Urinary bladder (tissue), 4 donors: ENCODE data around the gene DPY30. TPM values are rescaled to one million over a fixed set of nuclear protein-coding genes. Genes with fewer than 3 reads are reported as not detected.
A peak's percentile ranks its signal among the peaks of the same experiment; 100 is the strongest.
"Not testable (repeated sequence)": the region's sequence is repeated elsewhere in the genome, so short reads cannot be mapped to it uniquely, and the experiment has no call there.

Experiments used
- DNase-seq: peaks from one replicate; pipeline ENCODE4 v3.0.0-alpha.2; 2015; ENCODE audit errors: extremely low spot score
- H3K27ac ChIP-seq: one replicate; pipeline ENCODE4 v1.5.1; 2013; ENCODE audit warnings: low read depth, mild to moderate bottlenecking, moderate library complexity
- H3K36me3 ChIP-seq: one replicate; pipeline ENCODE4 v1.6.1; 2013; ENCODE audit warnings: mild to moderate bottlenecking, moderate library complexity; ENCODE audit not compliant: insufficient read depth
- H3K4me1 ChIP-seq: one replicate; pipeline ENCODE4 v1.6.1; 2013; ENCODE audit warnings: mild to moderate bottlenecking, moderate library complexity; ENCODE audit not compliant: insufficient read depth
- H3K4me3 ChIP-seq: one replicate; pipeline ENCODE4 v1.5.1; 2013; ENCODE audit warnings: low read depth, low read length
- WGBS: extraction: QIAGEN DNeasy Blood & Tissue Kit; methylation state at CpG from one replicate; pipeline ENCODE4 v1.1.7; 2013; 5-methylcytosine and 5-hydroxymethylcytosine counted together
- polyA plus RNA-seq: library from polyadenylated mRNA; stranded (reverse); fragments of 200-250 nt; gene quantifications from one replicate; pipeline ENCODE4 v1.2.3, GENCODE V29; 2013
- total RNA-seq: library from RNA; depleted of rRNA; stranded (reverse); fragments of >200 nt; gene quantifications from one replicate; pipeline ENCODE4 v1.2.3, GENCODE V29; 2014
- donor health status: healthy with polysubstance abuse.
- donor health status: healthy.

Gene DPY30
- total RNA-seq (59.8 TPM), polyA plus RNA-seq (77.1 TPM)

- under 1% methylated on average over 43 of the region's 43 CpGs for WGBS
- no peaks in the 10 kb centered on the region for H3K4me1 ChIP-seq
- H3K36me3 ChIP-seq: peaks cover 2% of the 10 kb centered on the region
- peak; percentile 84 for DNase-seq
- H3K27ac ChIP-seq: peak within 1 kb of the TSS; percentile 58
- H3K4me3 ChIP-seq: peak within 1 kb of the TSS; percentile 92
These were observed at the start of gene DPY30 for GRCh38 chr2:32039447-32040219. Gene DPY30 (minus strand): TSS chr2:32039805. CDS start chr2:32039456, 349 bp downstream.

DNA sequence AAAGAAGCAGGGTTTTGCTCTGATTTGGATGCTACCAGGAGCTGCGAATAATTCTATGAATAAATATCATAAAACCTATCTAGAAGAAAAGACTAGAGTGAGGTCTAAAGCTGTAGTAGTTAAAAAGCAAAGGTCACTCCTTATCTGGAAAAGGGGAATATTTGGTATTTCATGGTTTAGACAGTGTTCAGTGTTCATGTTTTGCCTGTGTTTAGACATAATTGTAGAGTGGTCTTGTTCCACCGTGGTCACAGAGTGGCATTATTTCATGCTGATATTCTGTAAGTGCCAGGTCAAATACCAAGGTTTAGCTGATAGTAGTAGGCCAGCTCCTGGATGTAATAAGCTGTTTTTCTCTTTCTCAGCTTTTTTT lies 34.5 kb upstream of the DPY30 start:
- Histone ChIP-seq H3K36me3 (peaks cover 2% of the 10 kb centered on the region), H3K4me1 (no peaks in the 10 kb centered on the region), H3K27ac (no peak overlapping the region), H3K4me3 (no peak overlapping the region)
- 73% methylated on average over 2 of the region's 2 CpGs for WGBS
- no peak for DNase-seq

GRCh38 chr2:32067549-32067948 lies 27.9 kb upstream of the DPY30 start:
- H3K4me1 ChIP-seq: no peaks in the 10 kb centered on the region
- no peak overlapping the region for H3K27ac ChIP-seq
- no peak for DNase-seq
- no peak overlapping the region for H3K4me3 ChIP-seq
- H3K36me3 ChIP-seq: peaks cover 2% of the 10 kb centered on the region
- WGBS: over 99% methylated on average over 2 of the region's 2 CpGs

GRCh38 chr2:32064713-32065112 lies 25.1 kb upstream of the DPY30 start:
- Histone ChIP-seq H3K36me3 (no peaks in the 10 kb centered on the region), H3K4me1 (no peaks in the 10 kb centered on the region), H3K4me3 (peak overlapping the region; percentile 89), H3K27ac (no peak overlapping the region)
- no peak for DNase-seq
- 80% methylated on average over 8 of the region's 8 CpGs for WGBS

DNA sequence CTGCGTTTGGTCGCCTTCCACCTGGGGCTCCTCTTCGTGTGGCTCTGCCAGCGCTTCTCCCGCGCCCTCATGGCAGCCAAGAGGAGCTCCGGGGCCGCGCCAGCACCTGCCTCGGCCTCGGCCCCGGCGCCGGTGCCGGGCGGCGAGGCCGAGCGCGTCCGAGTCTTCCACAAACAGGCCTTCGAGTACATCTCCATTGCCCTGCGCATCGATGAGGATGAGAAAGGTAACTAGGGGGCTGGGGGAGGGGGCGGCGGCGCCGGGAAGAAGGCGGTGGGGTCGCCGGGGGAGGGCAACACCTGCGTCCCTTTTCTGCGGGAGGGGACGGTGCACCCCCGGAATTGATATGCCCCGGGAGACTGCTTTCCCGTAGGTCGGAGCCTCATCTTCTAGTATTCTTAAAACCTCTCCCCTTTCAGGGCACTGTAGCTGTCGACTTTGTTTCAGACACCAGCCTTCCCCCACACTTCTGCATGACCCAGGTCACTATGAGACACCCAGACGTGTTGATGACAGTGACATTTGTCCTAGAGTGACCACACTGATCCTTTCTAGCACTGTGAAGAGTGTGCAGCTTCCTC lies 24.5 kb upstream of the DPY30 start:
- Histone ChIP-seq H3K4me1 (no peaks in the 10 kb centered on the region), H3K27ac (peak overlapping the region; percentile 58), H3K4me3 (peak overlapping the region; percentile 89), H3K36me3 (no peaks in the 10 kb centered on the region)
- WGBS: under 1% methylated on average over 40 of the region's 40 CpGs
- DNase-seq: peak; percentile 1

DNA sequence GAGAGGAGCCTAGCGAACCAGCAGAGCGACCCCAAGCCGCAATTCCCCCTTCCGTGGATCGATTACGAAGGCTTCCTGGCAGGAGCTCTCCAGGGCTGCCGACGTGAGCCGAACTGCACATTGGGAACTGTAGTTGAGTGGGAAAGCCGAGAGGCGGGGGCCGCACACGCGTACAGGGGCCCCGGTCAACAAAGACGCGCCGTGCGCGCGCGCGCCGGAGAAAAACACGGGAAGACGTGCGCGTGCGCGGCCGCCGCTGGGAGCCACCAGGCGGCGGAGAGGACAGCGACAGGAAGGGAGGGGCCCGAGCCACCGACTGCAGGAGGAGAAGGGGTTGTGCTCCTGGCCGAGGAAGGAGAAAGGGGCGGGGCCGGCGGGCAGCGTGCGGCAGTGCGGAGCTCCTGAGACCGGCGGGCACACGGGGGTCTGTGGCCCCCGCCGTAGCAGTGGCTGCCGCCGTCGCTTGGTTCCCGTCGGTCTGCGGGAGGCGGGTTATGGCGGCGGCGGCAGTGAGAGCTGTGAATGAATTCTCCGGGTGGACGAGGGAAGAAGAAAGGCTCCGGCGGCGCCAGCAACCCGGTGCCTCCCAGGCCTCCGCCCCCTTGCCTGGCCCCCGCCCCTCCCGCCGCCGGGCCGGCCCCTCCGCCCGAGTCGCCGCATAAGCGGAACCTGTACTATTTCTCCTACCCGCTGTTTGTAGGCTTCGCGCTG lies 23.9 kb upstream of the DPY30 start, which contains the start of gene SPAST:
Gene SPAST, plus strand, starts transcription at position 247 of the 711 bp plus-strand sequence. Its CDS starts 276 bp downstream, at position 523.
- peak within 1 kb of the TSS; percentile 89 for H3K4me3 ChIP-seq
- H3K4me1 ChIP-seq: no peaks in the 10 kb centered on the region
- no peaks in the 10 kb centered on the region for H3K36me3 ChIP-seq
- peak; percentile 92 for DNase-seq
- under 1% methylated on average over 79 of the region's 79 CpGs for WGBS
- peak within 1 kb of the TSS; percentile 86 for H3K27ac ChIP-seq

- no peaks in the 10 kb centered on the region for H3K4me1 ChIP-seq
- DNase-seq: no peak
- H3K27ac ChIP-seq: no peak overlapping the region
- peak overlapping the region; percentile 89 for H3K4me3 ChIP-seq
- no peaks in the 10 kb centered on the region for H3K36me3 ChIP-seq
- 47% methylated on average over 13 of the region's 13 CpGs for WGBS
These were observed 22.6 kb upstream of the DPY30 start for GRCh38 chr2:32061973-32062861.

DNA sequence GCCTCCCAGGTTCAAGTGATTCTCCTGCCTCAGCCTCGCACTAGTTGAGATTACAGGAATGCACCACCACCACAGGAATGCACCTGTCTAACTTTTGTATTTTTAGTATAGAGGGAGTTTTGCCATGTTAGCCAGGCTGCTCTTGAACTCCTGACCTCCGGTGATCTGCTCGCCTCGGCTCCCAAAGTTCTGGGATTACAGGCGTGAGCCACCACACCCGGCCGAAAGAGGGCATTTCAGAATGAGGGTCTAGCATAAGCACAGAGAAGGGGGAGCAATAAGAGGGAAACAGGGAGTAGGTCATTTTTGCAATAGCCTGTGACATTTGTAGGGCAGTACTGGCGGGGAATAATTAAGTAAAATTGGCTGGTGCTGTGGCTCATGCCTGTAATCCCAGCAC lies 21.8 kb upstream of the DPY30 start:
- DNase-seq: no peak
- 94% methylated on average over 8 of the region's 8 CpGs for WGBS
- Histone ChIP-seq H3K27ac (no peak overlapping the region), H3K4me1 (no peaks in the 10 kb centered on the region), H3K4me3 (no peak overlapping the region), H3K36me3 (no peaks in the 10 kb centered on the region)

DNA sequence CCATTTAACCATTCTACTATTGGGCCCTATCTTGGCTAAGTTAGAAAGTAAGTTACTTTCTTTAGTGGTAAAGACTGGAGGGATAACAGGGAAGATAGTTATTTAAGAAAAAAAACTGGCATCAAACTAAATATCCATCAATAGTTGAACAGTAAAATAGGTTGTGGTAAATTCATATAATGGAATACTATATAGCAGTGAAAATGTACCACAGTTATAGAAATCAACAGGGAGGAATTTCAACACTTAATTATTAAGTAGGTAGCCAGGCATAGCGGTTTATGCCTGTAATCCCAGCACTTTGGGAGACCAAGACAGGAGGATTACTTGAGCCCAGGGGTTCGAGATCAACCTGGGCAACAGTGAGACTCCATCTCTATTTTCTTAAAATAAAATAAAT lies 20.7 kb upstream of the DPY30 start:
- DNase-seq: no peak
- no peak overlapping the region for H3K27ac ChIP-seq
- no peaks in the 10 kb centered on the region for H3K4me1 ChIP-seq
- H3K36me3 ChIP-seq: no peaks in the 10 kb centered on the region
- 90% methylated on average over 2 of the region's 2 CpGs for WGBS
- H3K4me3 ChIP-seq: no peak overlapping the region

GRCh38 chr2:32058130-32058529 lies 18.5 kb upstream of the DPY30 start:
- Histone ChIP-seq H3K27ac (no peak overlapping the region), H3K4me3 (no peak overlapping the region), H3K4me1 (no peaks in the 10 kb centered on the region), H3K36me3 (no peaks in the 10 kb centered on the region)
- no peak for DNase-seq
- 89% methylated on average over 2 of the region's 2 CpGs for WGBS

- not testable (repeated sequence) for H3K4me1 ChIP-seq, H3K27ac ChIP-seq, H3K36me3 ChIP-seq, DNase-seq, H3K4me3 ChIP-seq
- WGBS: 64% methylated on average over 3 of the region's 3 CpGs
These were observed 15.0 kb upstream of the DPY30 start for GRCh38 chr2:32054583-32054982.

DNA sequence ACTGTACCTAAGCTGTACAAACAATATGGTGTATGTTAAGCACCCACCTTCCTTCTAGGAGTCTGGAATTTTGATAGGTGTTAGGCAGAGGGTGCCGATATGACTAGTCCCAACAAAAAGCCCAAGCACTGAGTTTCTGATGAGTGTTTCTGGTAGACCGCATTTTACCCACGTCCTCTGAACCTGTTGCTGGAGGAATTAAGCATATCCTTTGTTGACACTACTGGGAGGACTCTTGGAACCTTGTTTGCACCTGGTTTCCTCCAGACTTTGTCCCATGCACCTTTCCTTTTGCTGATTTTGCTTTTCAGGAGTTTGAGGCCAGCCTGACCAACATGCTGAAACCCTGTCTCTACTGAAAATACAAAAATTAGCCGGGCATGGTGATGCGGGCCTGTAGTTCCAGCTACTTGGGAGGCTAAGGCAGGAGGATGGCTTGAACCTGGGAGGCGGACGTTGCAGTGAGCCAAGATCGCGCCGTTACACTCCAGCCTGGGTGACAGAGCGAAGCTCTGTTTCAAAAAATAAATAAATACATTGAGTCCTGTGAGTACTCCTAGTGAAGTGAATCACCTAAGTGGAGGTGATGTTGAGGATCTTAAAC lies 12.3 kb upstream of the DPY30 start:
- no peaks in the 10 kb centered on the region for H3K4me1 ChIP-seq
- no peak overlapping the region for H3K4me3 ChIP-seq
- H3K27ac ChIP-seq: no peak overlapping the region
- WGBS: 92% methylated on average over 11 of the region's 11 CpGs
- DNase-seq: no peak
- no peaks in the 10 kb centered on the region for H3K36me3 ChIP-seq

GRCh38 chr2:32043561-32043960 lies 4.0 kb upstream of the DPY30 start:
- H3K4me1 ChIP-seq: no peaks in the 10 kb centered on the region
- no peak overlapping the region for H3K4me3 ChIP-seq
- H3K27ac ChIP-seq: no peak overlapping the region
- no peak for DNase-seq
- H3K36me3 ChIP-seq: no peaks in the 10 kb centered on the region
- WGBS: 80% methylated on average over 7 of the region's 7 CpGs
